Measurements from ENCODE around the gene LARP4B. TPM values are rescaled to one million over a fixed set of nuclear protein-coding genes. Genes with fewer than 3 reads are reported as not detected.
A peak's percentile ranks its signal among the peaks of the same experiment; 100 is the strongest.

Gene LARP4B
- total and polyA plus RNA-seq, 2 of the 13 experiments (the other 11 are each of a cell fraction or from before 2014, with no cell fraction given), result 19.5 to 30.2 TPM

DNA sequence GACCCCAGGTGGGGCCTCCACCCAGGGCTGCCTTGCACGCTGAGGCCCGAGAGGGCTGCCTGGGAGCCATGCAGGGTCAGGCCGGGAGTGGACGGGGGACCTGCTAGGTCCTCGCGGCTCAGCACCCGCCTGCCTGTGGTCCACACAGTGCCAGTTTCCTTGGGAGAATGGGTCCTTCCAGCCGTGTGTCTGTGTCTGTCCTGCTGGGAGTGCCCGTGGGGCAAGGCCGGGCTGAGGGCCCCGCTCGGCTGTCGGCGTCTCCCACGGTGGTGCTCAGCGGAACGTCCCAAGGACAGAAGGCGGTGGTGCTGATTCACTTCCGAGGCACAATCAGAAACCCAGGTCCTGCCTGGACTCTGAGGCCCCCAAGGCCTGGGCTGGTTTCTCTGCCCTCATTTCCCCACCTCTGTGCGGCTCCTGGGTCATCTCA is 33.5 kb upstream of the LARP4B start (continued):
- no peak for TF ChIP-seq SRF (IDR thresholded peaks at IDR 0.05; ENCODE audit: low read depth, low read length)
- TF ChIP-seq ZNF777 (CRISPR knock-in tag; IDR thresholded peaks at IDR 0.05), result no peak
- TF ChIP-seq ATF1 (CRISPR knock-in tag; IDR thresholded peaks at IDR 0.05), result no peak
- TF ChIP-seq ZSCAN21 (CRISPR knock-in tag; IDR thresholded peaks at IDR 0.05; ENCODE audit: borderline replicate concordance), result no peak; the same call in 1 of the 2 replicates
- TF ChIP-seq TBP (CRISPR knock-in tag; IDR thresholded peaks at IDR 0.05), result no peak
- TF ChIP-seq ZFYVE20 (CRISPR knock-in tag; IDR thresholded peaks at IDR 0.05; ENCODE audit: borderline replicate concordance, low read depth), result no peak
- TF ChIP-seq KDM5B (CRISPR knock-in tag; IDR thresholded peaks at IDR 0.05; ENCODE audit: borderline replicate concordance), result peak; percentile 65; the same call in 1 of the 2 replicates
- TF ChIP-seq, protein P1, sequence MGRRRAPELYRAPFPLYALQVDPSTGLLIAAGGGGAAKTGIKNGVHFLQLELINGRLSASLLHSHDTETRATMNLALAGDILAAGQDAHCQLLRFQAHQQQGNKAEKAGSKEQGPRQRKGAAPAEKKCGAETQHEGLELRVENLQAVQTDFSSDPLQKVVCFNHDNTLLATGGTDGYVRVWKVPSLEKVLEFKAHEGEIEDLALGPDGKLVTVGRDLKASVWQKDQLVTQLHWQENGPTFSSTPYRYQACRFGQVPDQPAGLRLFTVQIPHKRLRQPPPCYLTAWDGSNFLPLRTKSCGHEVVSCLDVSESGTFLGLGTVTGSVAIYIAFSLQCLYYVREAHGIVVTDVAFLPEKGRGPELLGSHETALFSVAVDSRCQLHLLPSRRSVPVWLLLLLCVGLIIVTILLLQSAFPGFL (CRISPR knock-in tag; IDR thresholded peaks at IDR 0.05), result no peak
- no peak for TF ChIP-seq DMAP1 (CRISPR knock-in tag; IDR thresholded peaks at IDR 0.05)
- no peak for TF ChIP-seq SMYD3 (CRISPR knock-in tag; IDR thresholded peaks at IDR 0.05)
- TF ChIP-seq, protein P2, sequence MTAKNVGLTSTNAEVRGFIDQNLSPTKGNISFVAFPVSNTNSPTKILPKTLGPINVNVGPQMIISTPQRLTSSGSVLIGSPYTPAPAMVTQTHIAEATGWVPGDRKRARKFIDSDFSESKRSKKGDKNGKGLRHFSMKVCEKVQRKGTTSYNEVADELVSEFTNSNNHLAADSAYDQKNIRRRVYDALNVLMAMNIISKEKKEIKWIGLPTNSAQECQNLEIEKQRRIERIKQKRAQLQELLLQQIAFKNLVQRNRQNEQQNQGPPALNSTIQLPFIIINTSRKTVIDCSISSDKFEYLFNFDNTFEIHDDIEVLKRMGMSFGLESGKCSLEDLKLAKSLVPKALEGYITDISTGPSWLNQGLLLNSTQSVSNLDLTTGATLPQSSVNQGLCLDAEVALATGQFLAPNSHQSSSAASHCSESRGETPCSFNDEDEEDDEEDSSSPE (CRISPR knock-in tag; IDR thresholded peaks at IDR 0.05), result no peak
- TF ChIP-seq, protein P3, sequence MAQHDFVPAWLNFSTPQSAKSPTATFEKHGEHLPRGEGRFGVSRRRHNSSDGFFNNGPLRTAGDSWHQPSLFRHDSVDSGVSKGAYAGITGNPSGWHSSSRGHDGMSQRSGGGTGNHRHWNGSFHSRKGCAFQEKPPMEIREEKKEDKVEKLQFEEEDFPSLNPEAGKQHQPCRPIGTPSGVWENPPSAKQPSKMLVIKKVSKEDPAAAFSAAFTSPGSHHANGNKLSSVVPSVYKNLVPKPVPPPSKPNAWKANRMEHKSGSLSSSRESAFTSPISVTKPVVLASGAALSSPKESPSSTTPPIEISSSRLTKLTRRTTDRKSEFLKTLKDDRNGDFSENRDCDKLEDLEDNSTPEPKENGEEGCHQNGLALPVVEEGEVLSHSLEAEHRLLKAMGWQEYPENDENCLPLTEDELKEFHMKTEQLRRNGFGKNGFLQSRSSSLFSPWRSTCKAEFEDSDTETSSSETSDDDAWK (CRISPR knock-in tag; IDR thresholded peaks at IDR 0.05), result no peak
- TF ChIP-seq ETV5 (CRISPR knock-in tag; IDR thresholded peaks at IDR 0.05; ENCODE audit: borderline replicate concordance), result no peak
- TF ChIP-seq MYC (CRISPR knock-in tag; IDR thresholded peaks at IDR 0.05; ENCODE audit: borderline replicate concordance), result no peak
- TF ChIP-seq, protein P4, sequence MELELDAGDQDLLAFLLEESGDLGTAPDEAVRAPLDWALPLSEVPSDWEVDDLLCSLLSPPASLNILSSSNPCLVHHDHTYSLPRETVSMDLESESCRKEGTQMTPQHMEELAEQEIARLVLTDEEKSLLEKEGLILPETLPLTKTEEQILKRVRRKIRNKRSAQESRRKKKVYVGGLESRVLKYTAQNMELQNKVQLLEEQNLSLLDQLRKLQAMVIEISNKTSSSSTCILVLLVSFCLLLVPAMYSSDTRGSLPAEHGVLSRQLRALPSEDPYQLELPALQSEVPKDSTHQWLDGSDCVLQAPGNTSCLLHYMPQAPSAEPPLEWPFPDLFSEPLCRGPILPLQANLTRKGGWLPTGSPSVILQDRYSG (CRISPR knock-in tag; IDR thresholded peaks at IDR 0.05), result no peak
- TF ChIP-seq, protein P5, sequence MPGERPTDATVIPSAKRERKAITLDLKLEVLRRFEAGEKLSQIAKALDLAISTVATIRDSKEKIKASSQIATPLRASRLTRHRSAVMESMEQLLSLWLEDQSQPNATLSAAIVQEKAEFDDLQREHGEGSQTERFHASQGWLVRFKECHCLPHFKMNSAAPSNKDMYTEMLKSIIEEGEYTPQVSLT (CRISPR knock-in tag; IDR thresholded peaks at IDR 0.05; ENCODE audit: borderline replicate concordance, low read depth), result no peak
- TF ChIP-seq BORCS8-MEF2B (CRISPR knock-in tag; IDR thresholded peaks at IDR 0.05), result no peak
- no peak for TF ChIP-seq ZBTB20 (CRISPR knock-in tag; IDR thresholded peaks at IDR 0.05; ENCODE audit: borderline replicate concordance, low read depth)
- TF ChIP-seq, protein P6, sequence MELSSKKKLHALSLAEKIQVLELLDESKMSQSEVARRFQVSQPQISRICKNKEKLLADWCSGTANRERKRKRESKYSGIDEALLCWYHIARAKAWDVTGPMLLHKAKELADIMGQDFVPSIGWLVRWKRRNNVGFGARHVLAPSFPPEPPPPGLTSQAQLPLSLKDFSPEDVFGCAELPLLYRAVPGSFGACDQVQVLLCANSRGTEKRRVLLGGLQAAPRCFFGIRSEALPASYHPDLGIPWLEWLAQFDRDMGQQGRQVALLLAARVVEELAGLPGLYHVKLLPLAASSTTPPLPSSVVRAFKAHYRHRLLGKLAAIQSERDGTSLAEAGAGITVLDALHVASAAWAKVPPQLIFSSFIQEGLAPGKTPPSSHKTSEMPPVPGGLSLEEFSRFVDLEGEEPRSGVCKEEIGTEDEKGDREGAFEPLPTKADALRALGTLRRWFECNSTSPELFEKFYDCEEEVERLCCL (CRISPR knock-in tag; IDR thresholded peaks at IDR 0.05; ENCODE audit: borderline replicate concordance), result no peak
- TF ChIP-seq MIER2 (CRISPR knock-in tag; IDR thresholded peaks at IDR 0.05), result no peak
- TF ChIP-seq, protein P7, sequence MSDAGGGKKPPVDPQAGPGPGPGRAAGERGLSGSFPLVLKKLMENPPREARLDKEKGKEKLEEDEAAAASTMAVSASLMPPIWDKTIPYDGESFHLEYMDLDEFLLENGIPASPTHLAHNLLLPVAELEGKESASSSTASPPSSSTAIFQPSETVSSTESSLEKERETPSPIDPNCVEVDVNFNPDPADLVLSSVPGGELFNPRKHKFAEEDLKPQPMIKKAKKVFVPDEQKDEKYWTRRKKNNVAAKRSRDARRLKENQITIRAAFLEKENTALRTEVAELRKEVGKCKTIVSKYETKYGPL (CRISPR knock-in tag; IDR thresholded peaks at IDR 0.05), result no peak
- TF ChIP-seq POGZ (CRISPR knock-in tag; IDR thresholded peaks at IDR 0.05), result peak; percentile 18; the same call in 1 of the 2 replicates
- no peak for TF ChIP-seq ZMYM2 (CRISPR knock-in tag; IDR thresholded peaks at IDR 0.05)
- no peak for TF ChIP-seq ZNF510 (CRISPR knock-in tag; IDR thresholded peaks at IDR 0.05; ENCODE audit: low read depth)
- no peak for TF ChIP-seq NKX3-1 (CRISPR knock-in tag; IDR thresholded peaks at IDR 0.05)
- no peak for TF ChIP-seq ZSCAN9 (CRISPR knock-in tag; IDR thresholded peaks at IDR 0.05; ENCODE audit: borderline replicate concordance)
